ENCODE measurements around the gene IER5L. TPM values are rescaled to one million over a fixed set of nuclear protein-coding genes. Genes with fewer than 3 reads are reported as not detected.

IER5L gene
- total and polyA plus RNA-seq, 2 donors (not counting 3 experiments of a cell fraction or from before 2014, with no cell fraction given), result 5.3 to 12.3 TPM

DNA sequence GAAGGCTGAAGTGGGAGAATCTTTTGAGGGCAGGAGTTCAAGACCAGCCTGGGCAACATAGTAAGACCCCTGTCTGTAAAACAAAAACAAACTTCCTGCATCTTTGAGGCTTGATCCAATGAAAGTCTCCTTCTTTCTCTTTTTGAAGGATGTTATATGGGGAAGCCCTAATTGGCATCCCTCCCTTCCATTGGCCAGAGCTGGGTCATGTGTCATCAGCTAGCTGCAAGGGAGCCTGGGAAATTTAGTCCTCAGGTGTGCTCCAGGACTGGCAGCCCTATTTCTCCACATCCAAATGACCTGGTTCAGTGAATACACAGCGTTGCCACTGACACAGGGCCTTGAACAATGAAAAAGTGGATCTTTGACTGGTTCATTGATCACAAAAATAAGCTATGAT, 9.0 kb upstream of the IER5L start:
- Histone ChIP-seq H3K4me3 (replicated peaks in 1 of 3; ENCODE audit: insufficient read depth in 1 of 3, low read depth in 1 of 3, low read length in 3 of 3) (no peak overlapping the region), H3K4me1 (ENCODE audit: control insufficient read depth, extremely low read depth, insufficient read depth, low read length) (no peaks in the 10 kb centered on the region), H4K20me1 (replicated peaks; ENCODE audit: control insufficient read depth, extremely low read depth, insufficient read depth, low read length) (no peaks in the 10 kb centered on the region), H3K79me2 (ENCODE audit: control insufficient read depth, insufficient read depth, low read length) (no peaks in the 10 kb centered on the region), H2AFZ (ENCODE audit: low read depth, low read length) (no peak overlapping the region), H3K27me3 (ENCODE audit: control insufficient read depth in 2 of 2, insufficient read depth in 2 of 2, low read length in 2 of 2) (no peaks in the 10 kb centered on the region), H3K9ac (replicated peaks; ENCODE audit: extremely low read depth, insufficient read depth, low read length) (no peak overlapping the region), H3K9me3 (replicated peaks; ENCODE audit: control insufficient read depth, insufficient read depth, low read length) (no peaks in the 10 kb centered on the region), H3K36me3 (ENCODE audit: control insufficient read depth in 2 of 2, extremely low read depth in 1 of 2, insufficient read depth in 2 of 2, low read length in 2 of 2) (no peaks in the 10 kb centered on the region), H3K27ac (ENCODE audit: insufficient read depth, low read depth, low read length) (no peak overlapping the region), H3K4me2 (ENCODE audit: insufficient read depth, low read length) (no peak overlapping the region), H3K9me1 (replicated peaks; ENCODE audit: control insufficient read depth, extremely low read depth, insufficient read depth, low read length) (no peaks in the 10 kb centered on the region)
- DNase-seq (ENCODE audit: low read depth, low spot score) (no peak), FAIRE-seq (no peak)
- no TSS peak for BruUV-seq (replicated peaks)
- TF ChIP-seq, protein P1, sequence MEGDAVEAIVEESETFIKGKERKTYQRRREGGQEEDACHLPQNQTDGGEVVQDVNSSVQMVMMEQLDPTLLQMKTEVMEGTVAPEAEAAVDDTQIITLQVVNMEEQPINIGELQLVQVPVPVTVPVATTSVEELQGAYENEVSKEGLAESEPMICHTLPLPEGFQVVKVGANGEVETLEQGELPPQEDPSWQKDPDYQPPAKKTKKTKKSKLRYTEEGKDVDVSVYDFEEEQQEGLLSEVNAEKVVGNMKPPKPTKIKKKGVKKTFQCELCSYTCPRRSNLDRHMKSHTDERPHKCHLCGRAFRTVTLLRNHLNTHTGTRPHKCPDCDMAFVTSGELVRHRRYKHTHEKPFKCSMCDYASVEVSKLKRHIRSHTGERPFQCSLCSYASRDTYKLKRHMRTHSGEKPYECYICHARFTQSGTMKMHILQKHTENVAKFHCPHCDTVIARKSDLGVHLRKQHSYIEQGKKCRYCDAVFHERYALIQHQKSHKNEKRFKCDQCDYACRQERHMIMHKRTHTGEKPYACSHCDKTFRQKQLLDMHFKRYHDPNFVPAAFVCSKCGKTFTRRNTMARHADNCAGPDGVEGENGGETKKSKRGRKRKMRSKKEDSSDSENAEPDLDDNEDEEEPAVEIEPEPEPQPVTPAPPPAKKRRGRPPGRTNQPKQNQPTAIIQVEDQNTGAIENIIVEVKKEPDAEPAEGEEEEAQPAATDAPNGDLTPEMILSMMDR (IDR thresholded peaks at IDR 0.05; ENCODE audit: extremely low read depth in 1 of 2, insufficient read depth in 1 of 2, low read depth in 1 of 2, low read length in 2 of 2), result no peak
- TF ChIP-seq FOS (IDR thresholded peaks at IDR 0.05; ENCODE audit: borderline replicate concordance, insufficient read depth, low read length) (no peak), POLR2AphosphoS5 (IDR thresholded peaks at IDR 0.05; ENCODE audit: insufficient read depth, low read depth, low read length) (no peak), GATA2 (IDR thresholded peaks at IDR 0.05; ENCODE audit: insufficient read depth, insufficient read length, low read depth, low read length) (no peak), POLR2A (IDR thresholded peaks at IDR 0.05; ENCODE audit: low read depth, low read length) (no peak), MYC (IDR thresholded peaks at IDR 0.05; ENCODE audit: low read depth, low read length) (no peak)
- TF ChIP-seq, protein P2, sequence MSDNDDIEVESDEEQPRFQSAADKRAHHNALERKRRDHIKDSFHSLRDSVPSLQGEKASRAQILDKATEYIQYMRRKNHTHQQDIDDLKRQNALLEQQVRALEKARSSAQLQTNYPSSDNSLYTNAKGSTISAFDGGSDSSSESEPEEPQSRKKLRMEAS (IDR thresholded peaks at IDR 0.05; ENCODE audit: insufficient read depth, insufficient read length), result no peak
- POLR2A ChIA-PET, result interaction anchor here (1.5 kb wide), 1 partner anchor 9 kb away, joined by 8 read pairs; the partner anchor contains the start of gene IER5L
- intact Hi-C loops (cut with micrococcal nuclease) (no loop called here), dilution Hi-C loops (cut with MboI; ENCODE audit: extremely low pct_ligation_motif_present, low sequenced_read_pairs) (no loop called here)
- CTCF ChIA-PET, result interaction anchor here (0.6 to 0.8 kb wide), 2 partner anchors 20 to 418 kb away, joined by 3 read pairs; no protein-coding TSS in a partner anchor

Data from endothelial cell of umbilical vein (primary cell).